Spleen (tissue), 11 donors: ENCODE results near the gene WDR7. TPM values are rescaled to one million over a fixed set of nuclear protein-coding genes. Genes with fewer than 3 reads are reported as not detected.

Experiments used
- DNase-seq: peaks from one replicate; pipeline ENCODE4 v3.0.0-alpha.2; 2020
- H3K27ac ChIP-seq, 8 donors: fragments of 200-600 bp; sonication (generic) in 7 of 8; 1 replicate in 4 of 8; 2 replicates in 4 of 8; pipeline versions ENCODE4 v1.5.0 to v1.8.0; 2016 to 2021; ENCODE audit warnings: inconsistent platforms in 4 of 8, mild to moderate bottlenecking in 4 of 8, moderate library complexity in 1 of 8
- H3K27me3 ChIP-seq, 7 donors: fragments of 200-600 bp; sonication (generic) in 6 of 7; replicated peaks in 1 of 7; 1 replicate in 4 of 7; 2 replicates in 3 of 7; pipeline versions ENCODE4 v1.5.0 to v1.8.0; 2016 to 2021; ENCODE audit warnings: inconsistent platforms in 3 of 7, mild to moderate bottlenecking in 1 of 7
- H3K36me3 ChIP-seq, 6 donors: fragments of 200-600 bp; sonication (generic) in 5 of 6; 1 replicate in 4 of 6; 2 replicates in 2 of 6; pipeline versions ENCODE4 v1.5.0 to v1.8.0; 2016 to 2021; ENCODE audit warnings: inconsistent platforms in 2 of 6
- H3K4me1 ChIP-seq, 6 donors: fragments of 200-600 bp; sonication (generic) in 5 of 6; 1 replicate in 3 of 6; 2 replicates in 3 of 6; pipeline versions ENCODE4 v1.5.0 to v1.8.0; 2016 to 2021; ENCODE audit warnings: inconsistent platforms in 3 of 6
- H3K4me3 ChIP-seq, 8 donors: fragments of 200-600 bp; sonication (generic) in 7 of 8; 1 replicate in 4 of 8; 2 replicates in 4 of 8; pipeline versions ENCODE4 v1.5.0 to v1.8.0; 2016 to 2021; ENCODE audit warnings: inconsistent platforms in 4 of 8, mild to moderate bottlenecking in 4 of 8, moderate library complexity in 2 of 8
- H3K9me3 ChIP-seq, 8 donors: fragments of 200-600 bp; sonication (generic) in 7 of 8; 1 replicate in 4 of 8; 2 replicates in 4 of 8; pipeline versions ENCODE4 v1.5.0 to v1.8.0; 2016 to 2021; ENCODE audit warnings: inconsistent platforms in 4 of 8
- CTCF ChIP-seq, 11 experiments: fragments of 200-600 bp in 7 of 11; fragments of 450-650 bp in 4 of 11; sonication (generic) in 4 of 11; IDR thresholded peaks in 8 of 11; conservative IDR thresholded peaks in 3 of 11; 1 replicate in 7 of 11; 2 replicates in 4 of 11; pipeline versions ENCODE4 v1.4.0 to v1.8.0; 2016 to 2021; ENCODE audit warnings: antibody characterized with exemption in 11 of 11, inconsistent platforms in 4 of 11, mild to moderate bottlenecking in 1 of 11
- POLR2A ChIP-seq, 3 donors: fragments of 450-650 bp; IDR thresholded peaks; one replicate each; pipeline ENCODE4 v1.5.1; 2017; ENCODE audit warnings: antibody characterized with exemption in 3 of 3, mild to moderate bottlenecking in 1 of 3
- POLR2AphosphoS5 ChIP-seq, 3 donors: sonication (generic); formaldehyde crosslinking; IDR thresholded peaks; one replicate each; pipeline ENCODE4 v1.5.1; 2017; ENCODE audit warnings: antibody characterized with exemption in 3 of 3
- WGBS, 5 donors: extraction: QIAGEN DNeasy Blood & Tissue Kit in 3 of 5; methylation state at CpG; one replicate each; pipeline versions ENCODE4 v1.1.5 to v1.1.7; 2013 to 2018; 5-methylcytosine and 5-hydroxymethylcytosine counted together
- intact Hi-C: fragments of 100-400 bp; cut with DNase I; formaldehyde crosslinking; loops from one replicate; pipeline ENCODE4 v1.15.0; 2023; ENCODE audit warnings: low total_unique reads
- polyA plus RNA-seq, 3 donors: library from polyadenylated mRNA; stranded (reverse); fragments of 200-250 nt; gene quantifications; one replicate each; pipeline ENCODE4 v1.2.1, GENCODE V29; 2013
- total RNA-seq, 7 donors: library from RNA; depleted of rRNA in 3 of 7; stranded (reverse); fragments of >200 nt in 3 of 7; fragmentation: NEBNext Ultra II Directional in 4 of 7; extraction: Animal tissue kit (Norgen Biotek cat#: 25700) in 4 of 7; gene quantifications; one replicate each; pipeline versions ENCODE4 v1.1.0 to v1.2.1, GENCODE V29; 2016 to 2021
- donor health status: healthy with polysubstance abuse.
- donor health status: DM: no; HTN: no; CAD: no; lungs with moderate emphysema.
- donor health status: DM: no; HTN: no; CAD: no.
- donor health status: Bipolar disorder and iron deficiency.
- donor health status: healthy.
- donor health status: DM: no; HTN: no; CAD: no.
- donor health status: DM: yes; HTN: yes; CAD: no.

The WDR7 gene
- total and polyA plus RNA-seq, 10 donors: 2.8 to 55.9 (median 42.8) TPM

GRCh38 chr18:57026316-57026715 is 375.2 kb downstream of the WDR7 start:
- DNase-seq: no peak
- H3K36me3 ChIP-seq: peaks cover 6 to 71% (median 35%) of the 10 kb centered on the region in 6 donors
- no peak for TF ChIP-seq CTCF (IDR thresholded peaks at IDR 0.05 in 8 of 11, conservative IDR thresholded peaks at IDR 0.05 in 3 of 11)
- TF ChIP-seq POLR2AphosphoS5 (IDR thresholded peaks at IDR 0.05): no peak
- no peak for TF ChIP-seq POLR2A (IDR thresholded peaks at IDR 0.05)
- no peaks in the 10 kb centered on the region for H3K9me3 ChIP-seq
- H3K4me1 ChIP-seq: no peaks in the 10 kb centered on the region
- no peak overlapping the region for H3K27ac ChIP-seq
- no peak overlapping the region for H3K4me3 ChIP-seq
- intact Hi-C loops: no loop called here
- 93 to 98% (median 96%) methylated on average over 2 of the region's 2 CpGs for WGBS, 5 donors
- no peaks in the 10 kb centered on the region for H3K27me3 ChIP-seq

- WGBS, 5 donors: 89 to 96% (median 92%) methylated on average over 15 of the region's 15 CpGs
- Histone ChIP-seq H3K4me3 (no peak overlapping the region), H3K27ac (no peak overlapping the region), H3K36me3 (peaks cover 6 to 73% (median 32%) of the 10 kb centered on the region in 6 donors), H3K9me3 (no peaks in the 10 kb centered on the region), H3K27me3 (no peaks in the 10 kb centered on the region), H3K4me1 (no peaks in the 10 kb centered on the region)
- DNase-seq: no peak
- TF ChIP-seq CTCF (IDR thresholded peaks at IDR 0.05 in 8 of 11, conservative IDR thresholded peaks at IDR 0.05 in 3 of 11) (no peak), POLR2A (IDR thresholded peaks at IDR 0.05) (no peak), POLR2AphosphoS5 (IDR thresholded peaks at IDR 0.05) (no peak)
- intact Hi-C loops: no loop called here
These were observed 376.1 kb downstream of the WDR7 start for GRCh38 chr18:57027190-57027708.

- no peak overlapping the region for H3K27ac ChIP-seq
- TF ChIP-seq POLR2AphosphoS5 (IDR thresholded peaks at IDR 0.05): no peak
- H3K36me3 ChIP-seq: peaks cover 6 to 67% (median 30%) of the 10 kb centered on the region in 6 donors
- no peak for DNase-seq
- H3K27me3 ChIP-seq: no peaks in the 10 kb centered on the region
- H3K4me3 ChIP-seq: no peak overlapping the region
- WGBS, 5 donors: 95 to 98% (median 96%) methylated on average over 5 of the region's 5 CpGs
- H3K4me1 ChIP-seq: no peaks in the 10 kb centered on the region
- H3K9me3 ChIP-seq: no peaks in the 10 kb centered on the region
- intact Hi-C loops: no loop called here
These were observed 378.6 kb downstream of the WDR7 start for GRCh38 chr18:57029761-57030160.

GRCh38 chr18:57030417-57030816 is 379.3 kb downstream of the WDR7 start:
- DNase-seq: no peak
- H3K27me3 ChIP-seq: no peaks in the 10 kb centered on the region
- peaks cover 6 to 67% (median 30%) of the 10 kb centered on the region in 6 donors for H3K36me3 ChIP-seq
- H3K4me3 ChIP-seq: no peak overlapping the region
- no peak for TF ChIP-seq CTCF (IDR thresholded peaks at IDR 0.05 in 8 of 11, conservative IDR thresholded peaks at IDR 0.05 in 3 of 11)
- no peak for TF ChIP-seq POLR2AphosphoS5 (IDR thresholded peaks at IDR 0.05)
- TF ChIP-seq POLR2A (IDR thresholded peaks at IDR 0.05): no peak
- whole genome bisulfite sequencing, 5 donors: 96 to 98% (median 97%) methylated on average over 5 of the region's 5 CpGs
- no peaks in the 10 kb centered on the region for H3K9me3 ChIP-seq
- H3K4me1 ChIP-seq: no peaks in the 10 kb centered on the region
- H3K27ac ChIP-seq: no peak overlapping the region
- intact Hi-C loops: no loop called here

GRCh38 chr18:57035590-57035989 is 384.4 kb downstream of the WDR7 start:
- Histone ChIP-seq H3K4me1 (no peaks in the 10 kb centered on the region), H3K9me3 (no peaks in the 10 kb centered on the region), H3K27ac (no peak overlapping the region), H3K4me3 (no peak overlapping the region), H3K27me3 (no peaks in the 10 kb centered on the region), H3K36me3 (peaks cover 0 to 19% (median under 1%) of the 10 kb centered on the region in 6 donors)
- TF ChIP-seq CTCF (IDR thresholded peaks at IDR 0.05 in 8 of 11, conservative IDR thresholded peaks at IDR 0.05 in 3 of 11) (no peak), POLR2AphosphoS5 (IDR thresholded peaks at IDR 0.05) (no peak), POLR2A (IDR thresholded peaks at IDR 0.05) (no peak)
- no peak for DNase-seq
- intact Hi-C loops: no loop called here
- WGBS, 5 donors: 89 to 95% (median 91%) methylated on average over 2 of the region's 2 CpGs
